ENCODE data around the gene MAG.

Gene MAG

GRCh38 chr19:35336166-35336955 lies 44.4 kb downstream of the MAG start:
- Histone ChIP-seq H3K9me3 (ENCODE audit: control insufficient read depth, insufficient read depth, low read depth, low read length) (no peaks in the 10 kb centered on the region), H3K36me3 (ENCODE audit: control insufficient read depth in 2 of 2, insufficient read depth in 1 of 2, low read length in 2 of 2) (no peaks in the 10 kb centered on the region), H3K4me1 (ENCODE audit: control insufficient read depth, insufficient read depth, low read length) (no peaks in the 10 kb centered on the region), H3K4me3 (ENCODE audit: low read depth, low read length) (no peak overlapping the region), H3K27ac (ENCODE audit: extremely low read depth, low read depth, low read length) (no peak overlapping the region)
- TF ChIP-seq ZNF274 (IDR thresholded peaks at IDR 0.05; ENCODE audit: low read length) (no peak), ZNF274 (tag by site-specific recombination; IDR thresholded peaks at IDR 0.05; ENCODE audit: borderline replicate concordance) (no peak), ZNF473 (tag by site-specific recombination; IDR thresholded peaks at IDR 0.05) (no peak)
- POLR2A ChIA-PET: no interaction called here
- CTCF ChIA-PET: interaction anchor here (0.6 to 6.8 kb wide), 2 partner anchors 17 to 1542 kb away, joined by 4 to 40 read pairs; no protein-coding TSS in a partner anchor

GRCh38 chr19:35337097-35337983 lies 45.4 kb downstream of the MAG start:
- Histone ChIP-seq H3K27ac (ENCODE audit: extremely low read depth, low read depth, low read length) (no peak overlapping the region), H3K4me1 (ENCODE audit: control insufficient read depth, insufficient read depth, low read length) (no peaks in the 10 kb centered on the region), H3K36me3 (ENCODE audit: control insufficient read depth in 2 of 2, insufficient read depth in 1 of 2, low read length in 2 of 2) (no peaks in the 10 kb centered on the region), H3K4me3 (ENCODE audit: low read depth, low read length) (no peak overlapping the region), H3K9me3 (ENCODE audit: control insufficient read depth, insufficient read depth, low read depth, low read length) (no peaks in the 10 kb centered on the region)
- no peak for TF ChIP-seq ZNF549 (tag by site-specific recombination; IDR thresholded peaks at IDR 0.05)
- peak; percentile 77 for TF ChIP-seq PRDM10 (tag by site-specific recombination; IDR thresholded peaks at IDR 0.05)
- no peak for TF ChIP-seq KLF1 (tag by site-specific recombination; IDR thresholded peaks at IDR 0.05)
- TF ChIP-seq ZNF362 (tag by site-specific recombination; IDR thresholded peaks at IDR 0.05): peak; percentile 12; the same call in 1 of the 2 replicates
- CTCF ChIA-PET: interaction anchor here (0.5 to 6.8 kb wide), 5 partner anchors 16 to 364 kb away, joined by 3 to 40 read pairs (median 5); no protein-coding TSS in a partner anchor
- POLR2A ChIA-PET: no interaction called here

- Histone ChIP-seq H3K36me3 (ENCODE audit: control insufficient read depth in 2 of 2, insufficient read depth in 1 of 2, low read length in 2 of 2) (no peaks in the 10 kb centered on the region), H3K4me1 (ENCODE audit: control insufficient read depth, insufficient read depth, low read length) (no peaks in the 10 kb centered on the region), H3K4me3 (ENCODE audit: low read depth, low read length) (no peak overlapping the region), H3K27ac (ENCODE audit: extremely low read depth, low read depth, low read length) (no peak overlapping the region), H3K9me3 (ENCODE audit: control insufficient read depth, insufficient read depth, low read depth, low read length) (no peaks in the 10 kb centered on the region)
- CTCF ChIA-PET: interaction anchor here (0.5 to 1.4 kb wide), 3 partner anchors 25 to 364 kb away, joined by 3 to 5 read pairs (median 5); no protein-coding TSS in a partner anchor
- POLR2A ChIA-PET: no interaction called here
- TF ChIP-seq KLF16 (tag by site-specific recombination; IDR thresholded peaks at IDR 0.05) (no peak), ZNF324 (tag by site-specific recombination; IDR thresholded peaks at IDR 0.05) (no peak), ZBTB11 (tag by site-specific recombination; conservative IDR thresholded peaks at IDR 0.05; ENCODE audit: low read depth) (no peak), BCL6B (tag by site-specific recombination; IDR thresholded peaks at IDR 0.05) (no peak), ZNF114 (tag by site-specific recombination; IDR thresholded peaks at IDR 0.05) (no peak), ZFP69B (tag by site-specific recombination; IDR thresholded peaks at IDR 0.05) (no peak), ZNF639 (tag by site-specific recombination; IDR thresholded peaks at IDR 0.05) (no peak), PBX3 (CRISPR knock-in tag; IDR thresholded peaks at IDR 0.05) (no peak), ZBTB21 (tag by site-specific recombination; IDR thresholded peaks at IDR 0.05) (no peak)
These were observed 46.0 kb downstream of the MAG start for GRCh38 chr19:35337984-35338296.
